ENCODE data around the gene HP1BP3.

HP1BP3 gene

DNA sequence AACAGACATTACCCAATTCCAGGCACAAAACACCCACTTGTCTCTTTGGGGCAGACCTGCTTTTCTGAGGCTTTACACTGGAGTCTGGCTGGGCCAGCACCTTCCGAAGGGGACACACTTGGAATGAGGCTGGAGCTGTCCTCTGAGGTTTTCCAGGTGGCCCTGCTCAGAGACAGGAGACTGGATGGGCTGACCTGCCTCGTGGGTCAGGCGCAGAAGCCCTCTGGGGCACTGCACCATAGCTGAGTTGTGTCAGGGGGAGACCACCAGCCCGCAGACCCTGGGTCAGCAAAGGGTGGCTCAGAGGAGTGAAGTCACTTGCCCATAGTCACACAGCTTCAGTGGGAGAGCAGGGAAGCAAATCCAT, 56.4 kb downstream of the HP1BP3 start:
- TF ChIP-seq, protein P1, sequence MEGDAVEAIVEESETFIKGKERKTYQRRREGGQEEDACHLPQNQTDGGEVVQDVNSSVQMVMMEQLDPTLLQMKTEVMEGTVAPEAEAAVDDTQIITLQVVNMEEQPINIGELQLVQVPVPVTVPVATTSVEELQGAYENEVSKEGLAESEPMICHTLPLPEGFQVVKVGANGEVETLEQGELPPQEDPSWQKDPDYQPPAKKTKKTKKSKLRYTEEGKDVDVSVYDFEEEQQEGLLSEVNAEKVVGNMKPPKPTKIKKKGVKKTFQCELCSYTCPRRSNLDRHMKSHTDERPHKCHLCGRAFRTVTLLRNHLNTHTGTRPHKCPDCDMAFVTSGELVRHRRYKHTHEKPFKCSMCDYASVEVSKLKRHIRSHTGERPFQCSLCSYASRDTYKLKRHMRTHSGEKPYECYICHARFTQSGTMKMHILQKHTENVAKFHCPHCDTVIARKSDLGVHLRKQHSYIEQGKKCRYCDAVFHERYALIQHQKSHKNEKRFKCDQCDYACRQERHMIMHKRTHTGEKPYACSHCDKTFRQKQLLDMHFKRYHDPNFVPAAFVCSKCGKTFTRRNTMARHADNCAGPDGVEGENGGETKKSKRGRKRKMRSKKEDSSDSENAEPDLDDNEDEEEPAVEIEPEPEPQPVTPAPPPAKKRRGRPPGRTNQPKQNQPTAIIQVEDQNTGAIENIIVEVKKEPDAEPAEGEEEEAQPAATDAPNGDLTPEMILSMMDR (IDR thresholded peaks at IDR 0.05; ENCODE audit: low read depth, low read length) = no peak
- H3K4me3 ChIP-seq (ENCODE audit: low read depth, low read length) = no peak overlapping the region
- no peaks in the 10 kb centered on the region for H3K27me3 ChIP-seq
- no peak for DNase-seq
- no peaks in the 10 kb centered on the region; the same call in 1 of the 2 replicates for H3K4me1 ChIP-seq
- no peaks in the 10 kb centered on the region for H3K36me3 ChIP-seq
- no peaks in the 10 kb centered on the region for H3K9me3 ChIP-seq

DNA sequence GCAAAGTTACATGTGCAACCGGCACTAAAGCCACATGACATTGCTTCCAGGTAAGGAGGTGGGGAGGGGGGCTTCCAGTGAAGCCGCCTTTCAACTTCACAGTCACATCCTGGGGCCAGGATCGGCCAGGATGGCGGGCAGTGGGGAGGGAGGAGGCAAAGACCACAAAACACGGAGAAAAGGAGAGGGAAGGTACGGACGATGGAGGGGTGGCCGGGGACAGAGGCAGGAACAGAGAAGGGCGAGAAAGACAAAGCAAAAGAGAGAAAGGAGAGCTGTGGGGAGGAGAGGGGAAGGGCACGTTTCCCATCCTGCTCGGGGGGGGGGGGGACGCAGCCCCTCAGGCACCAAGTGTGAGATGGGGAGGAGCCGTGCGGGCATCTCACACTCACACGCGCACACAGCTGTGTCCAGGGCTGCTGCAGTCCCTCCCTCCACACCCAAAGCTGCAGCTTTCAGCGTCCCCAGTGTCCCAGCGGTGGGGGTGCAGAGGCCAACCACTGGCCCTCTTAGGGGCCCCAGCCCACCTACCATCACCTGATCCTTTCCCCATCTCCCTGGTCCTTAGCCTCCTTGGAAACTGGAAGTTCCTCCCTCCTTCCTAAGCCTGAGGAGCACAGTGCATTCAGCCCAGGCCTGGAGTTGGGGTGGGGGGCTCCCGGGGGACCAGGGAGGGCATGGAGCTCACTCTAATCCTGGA, 57.0 kb downstream of the HP1BP3 start:
- Histone ChIP-seq H3K27me3 (no peaks in the 10 kb centered on the region), H3K4me3 (ENCODE audit: low read depth, low read length) (no peak overlapping the region), H3K4me1 (no peaks in the 10 kb centered on the region; the same call in 1 of the 2 replicates), H3K36me3 (no peaks in the 10 kb centered on the region), H3K9me3 (no peaks in the 10 kb centered on the region)
- no peak for DNase-seq
- TF ChIP-seq, protein P1 (IDR thresholded peaks at IDR 0.05; ENCODE audit: low read depth, low read length) = no peak

DNA sequence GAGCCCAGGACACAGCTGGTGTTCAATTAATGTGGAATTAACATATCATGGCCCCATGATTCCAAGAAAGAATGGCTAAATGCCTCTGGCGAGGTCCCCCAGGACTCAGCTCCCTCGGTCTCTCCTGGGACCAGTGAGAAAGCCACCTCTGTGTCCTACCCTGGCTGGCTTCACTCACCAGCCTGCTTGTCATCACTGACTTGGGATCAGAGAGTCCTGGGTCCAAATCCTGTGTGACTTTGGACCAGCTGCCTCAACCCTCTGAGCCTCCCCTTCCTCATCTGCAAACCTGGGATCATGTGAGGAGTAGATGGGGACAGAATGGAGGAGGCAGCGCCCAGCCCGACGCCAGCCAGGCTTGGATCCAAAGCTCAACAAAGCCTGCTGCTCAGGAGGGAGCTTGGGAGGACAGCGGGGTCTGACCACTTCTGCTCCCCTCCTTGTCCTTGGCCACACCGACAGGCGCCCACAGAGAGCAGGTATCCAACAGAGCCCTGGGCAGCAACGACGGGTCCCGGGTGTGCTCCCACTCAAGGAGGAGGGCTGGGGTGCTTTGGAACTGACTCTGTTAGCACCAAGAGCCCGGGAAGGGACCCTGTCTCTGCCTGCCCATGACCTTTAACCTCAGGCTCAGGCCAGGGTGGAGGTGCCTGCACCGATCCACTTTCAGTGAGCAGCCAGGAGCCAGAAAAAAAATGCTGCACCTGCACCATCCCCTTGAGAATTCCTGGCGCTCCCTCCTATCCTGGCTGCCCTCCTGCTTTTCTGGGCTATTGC, 57.8 kb downstream of the HP1BP3 start:
- H3K36me3 ChIP-seq = no peaks in the 10 kb centered on the region
- no peaks in the 10 kb centered on the region; the same call in 1 of the 2 replicates for H3K4me1 ChIP-seq
- no peak for DNase-seq
- no peaks in the 10 kb centered on the region for H3K27me3 ChIP-seq
- no peak overlapping the region for H3K4me3 ChIP-seq (ENCODE audit: low read depth, low read length)
- TF ChIP-seq, protein P1 (IDR thresholded peaks at IDR 0.05; ENCODE audit: low read depth, low read length) = no peak
- no peaks in the 10 kb centered on the region for H3K9me3 ChIP-seq

DNA sequence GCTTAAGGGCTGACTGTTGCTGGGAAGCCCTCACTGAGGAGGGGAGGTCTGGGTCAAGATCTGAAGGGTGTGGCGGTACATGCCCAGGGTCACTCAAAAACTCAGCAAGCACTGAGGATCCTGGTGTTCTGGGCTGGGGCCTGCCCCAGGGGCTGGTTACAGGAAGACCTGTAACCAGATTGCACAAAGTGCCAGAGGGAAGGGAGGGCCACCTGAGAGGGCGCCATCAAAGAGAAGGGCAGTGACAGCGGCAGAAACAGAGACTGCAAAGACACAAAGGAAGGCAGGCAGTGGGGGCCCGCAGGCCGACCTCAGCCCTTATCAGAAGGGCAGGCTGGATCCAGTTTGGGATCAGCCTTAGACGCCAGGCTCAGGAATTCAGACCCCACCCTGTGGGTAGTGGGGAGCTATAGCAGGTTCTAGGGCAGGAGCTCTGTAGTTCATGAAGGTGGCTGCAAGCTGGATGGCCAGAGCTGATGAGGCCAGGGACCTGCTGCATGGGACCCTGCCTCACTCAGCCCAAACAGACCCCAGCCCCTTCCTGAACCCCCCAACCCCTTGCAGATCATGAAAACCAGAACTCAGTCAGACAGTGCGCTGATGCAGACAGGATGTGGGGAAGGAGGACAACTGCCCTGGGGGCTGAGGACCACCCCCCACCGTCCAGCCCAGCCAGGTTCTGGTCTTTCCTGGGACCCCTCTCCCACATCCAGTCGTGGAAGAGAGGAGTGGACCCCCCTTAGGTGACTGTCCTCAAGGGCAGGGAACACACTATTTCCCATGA, 58.5 kb downstream of the HP1BP3 start:
- TF ChIP-seq, protein P1 (IDR thresholded peaks at IDR 0.05; ENCODE audit: low read depth, low read length) = no peak
- Histone ChIP-seq H3K36me3 (no peaks in the 10 kb centered on the region), H3K4me1 (no peaks in the 10 kb centered on the region; the same call in 1 of the 2 replicates), H3K9me3 (no peaks in the 10 kb centered on the region), H3K4me3 (ENCODE audit: low read depth, low read length) (no peak overlapping the region), H3K27me3 (no peaks in the 10 kb centered on the region)
- no peak for DNase-seq

DNA sequence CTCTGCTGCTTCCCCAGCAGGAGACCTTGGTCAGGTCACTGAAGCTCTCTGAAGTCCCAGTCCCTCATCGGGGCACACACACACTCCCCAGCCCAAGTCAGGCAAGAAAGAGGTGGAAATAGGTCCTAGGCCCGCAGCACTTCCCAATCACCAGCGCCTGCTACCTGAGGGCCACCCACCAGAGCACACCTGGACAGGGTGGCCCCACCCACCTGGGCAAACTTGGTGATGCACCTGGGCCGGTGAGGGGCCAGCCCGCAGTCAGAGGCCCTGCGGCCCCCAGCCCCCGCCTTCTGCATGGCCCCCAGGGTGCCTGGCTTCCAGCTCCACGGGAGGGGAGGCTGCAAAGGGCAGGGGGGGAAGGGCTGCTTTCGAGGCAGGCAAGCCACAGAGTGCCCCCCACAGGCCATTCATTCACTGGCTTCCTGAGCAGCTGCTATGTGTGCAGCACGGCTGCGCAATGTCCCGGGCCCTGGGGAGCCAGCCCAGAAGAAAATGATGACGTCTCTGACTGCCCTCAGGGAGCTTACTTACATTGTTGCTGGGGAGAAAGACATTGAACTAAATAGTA, 59.3 kb downstream of the HP1BP3 start:
- Histone ChIP-seq H3K4me1 (no peaks in the 10 kb centered on the region; the same call in 1 of the 2 replicates), H3K27me3 (no peaks in the 10 kb centered on the region), H3K36me3 (no peaks in the 10 kb centered on the region), H3K4me3 (ENCODE audit: low read depth, low read length) (no peak overlapping the region), H3K9me3 (no peaks in the 10 kb centered on the region)
- DNase-seq = no peak
- TF ChIP-seq, protein P1 (IDR thresholded peaks at IDR 0.05; ENCODE audit: low read depth, low read length) = no peak

All from BE2C (cell line).